ENCODE measurements around the gene CNBD2.

DNA sequence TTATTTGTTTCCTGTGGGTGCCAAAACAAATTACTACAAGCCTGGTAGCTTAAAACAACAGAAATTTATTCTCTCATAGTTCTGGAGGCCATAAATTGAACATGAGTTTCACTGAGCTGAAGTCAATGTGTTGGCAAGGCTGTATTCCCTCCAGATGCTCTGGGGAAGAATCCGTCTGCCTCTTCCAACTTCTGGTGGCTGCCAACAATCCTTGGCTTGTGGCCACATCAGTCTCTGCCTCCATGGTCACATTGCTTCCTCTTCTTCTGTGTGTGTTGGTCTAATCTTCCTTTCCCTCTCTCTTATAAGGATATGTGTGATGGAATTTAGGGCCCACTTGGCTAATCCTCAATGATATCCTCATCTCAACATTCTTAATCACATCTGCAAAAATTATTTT, 93.4 kb downstream of the CNBD2 start:
- TF ChIP-seq, protein P1, sequence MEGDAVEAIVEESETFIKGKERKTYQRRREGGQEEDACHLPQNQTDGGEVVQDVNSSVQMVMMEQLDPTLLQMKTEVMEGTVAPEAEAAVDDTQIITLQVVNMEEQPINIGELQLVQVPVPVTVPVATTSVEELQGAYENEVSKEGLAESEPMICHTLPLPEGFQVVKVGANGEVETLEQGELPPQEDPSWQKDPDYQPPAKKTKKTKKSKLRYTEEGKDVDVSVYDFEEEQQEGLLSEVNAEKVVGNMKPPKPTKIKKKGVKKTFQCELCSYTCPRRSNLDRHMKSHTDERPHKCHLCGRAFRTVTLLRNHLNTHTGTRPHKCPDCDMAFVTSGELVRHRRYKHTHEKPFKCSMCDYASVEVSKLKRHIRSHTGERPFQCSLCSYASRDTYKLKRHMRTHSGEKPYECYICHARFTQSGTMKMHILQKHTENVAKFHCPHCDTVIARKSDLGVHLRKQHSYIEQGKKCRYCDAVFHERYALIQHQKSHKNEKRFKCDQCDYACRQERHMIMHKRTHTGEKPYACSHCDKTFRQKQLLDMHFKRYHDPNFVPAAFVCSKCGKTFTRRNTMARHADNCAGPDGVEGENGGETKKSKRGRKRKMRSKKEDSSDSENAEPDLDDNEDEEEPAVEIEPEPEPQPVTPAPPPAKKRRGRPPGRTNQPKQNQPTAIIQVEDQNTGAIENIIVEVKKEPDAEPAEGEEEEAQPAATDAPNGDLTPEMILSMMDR (conservative IDR thresholded peaks at IDR 0.05 in 1 of 2, IDR thresholded peaks at IDR 0.05 in 1 of 2; ENCODE audit: extremely low read depth in 1 of 2, insufficient read depth in 1 of 2, low read depth in 1 of 2, low read length in 2 of 2), result no peak
- no peak for TF ChIP-seq EZH2 (IDR thresholded peaks at IDR 0.05; ENCODE audit: borderline replicate concordance, low read length)
